A549 treated with GW870086 at 1 μM for 4 hours (cell line): ENCODE data around the gene YY2. TPM values are rescaled to one million over a fixed set of nuclear protein-coding genes. Genes with fewer than 3 reads are reported as not detected.

ENCODE experiments used
- total RNA-seq: library from RNA; stranded (reverse); fragments of 200-300 nt; extraction: Qiagen RNA extraction; gene quantifications from 5 replicates; pipeline ENCODE4 v1.2.3, GENCODE V29; 2022; ENCODE audit warnings: low read depth

Gene YY2
- total RNA-seq = 2.0 to 2.9 TPM (median 2.4 TPM) in 5 replicates

DNA sequence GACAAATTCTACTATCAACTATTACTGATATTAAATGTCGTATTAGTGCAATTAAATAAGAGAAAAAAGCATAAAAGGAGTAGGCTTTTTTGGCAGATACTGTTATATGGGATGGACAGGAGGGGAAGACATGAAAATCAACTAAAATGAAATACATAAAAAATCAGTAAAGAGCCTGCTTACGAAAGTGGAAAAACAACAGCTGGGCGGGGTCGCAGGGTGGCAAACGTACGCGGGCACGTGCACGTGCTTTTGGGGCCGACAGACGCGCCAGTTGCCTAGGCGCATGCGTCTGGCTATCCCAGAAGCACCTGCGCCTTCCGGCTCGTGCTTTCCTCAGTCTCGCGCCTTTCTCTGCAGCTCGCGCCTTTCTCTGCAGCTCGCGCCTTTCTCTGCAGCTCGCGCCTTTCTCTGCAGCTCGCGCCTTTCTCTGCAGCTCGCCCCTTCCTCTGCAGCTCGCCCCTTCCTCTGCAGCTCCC is at the start of gene YY2:
Gene YY2, plus strand, starts transcription at position 51 of the 479 bp plus-strand sequence. CDS start 498 bp downstream, outside the sequence.

DNA sequence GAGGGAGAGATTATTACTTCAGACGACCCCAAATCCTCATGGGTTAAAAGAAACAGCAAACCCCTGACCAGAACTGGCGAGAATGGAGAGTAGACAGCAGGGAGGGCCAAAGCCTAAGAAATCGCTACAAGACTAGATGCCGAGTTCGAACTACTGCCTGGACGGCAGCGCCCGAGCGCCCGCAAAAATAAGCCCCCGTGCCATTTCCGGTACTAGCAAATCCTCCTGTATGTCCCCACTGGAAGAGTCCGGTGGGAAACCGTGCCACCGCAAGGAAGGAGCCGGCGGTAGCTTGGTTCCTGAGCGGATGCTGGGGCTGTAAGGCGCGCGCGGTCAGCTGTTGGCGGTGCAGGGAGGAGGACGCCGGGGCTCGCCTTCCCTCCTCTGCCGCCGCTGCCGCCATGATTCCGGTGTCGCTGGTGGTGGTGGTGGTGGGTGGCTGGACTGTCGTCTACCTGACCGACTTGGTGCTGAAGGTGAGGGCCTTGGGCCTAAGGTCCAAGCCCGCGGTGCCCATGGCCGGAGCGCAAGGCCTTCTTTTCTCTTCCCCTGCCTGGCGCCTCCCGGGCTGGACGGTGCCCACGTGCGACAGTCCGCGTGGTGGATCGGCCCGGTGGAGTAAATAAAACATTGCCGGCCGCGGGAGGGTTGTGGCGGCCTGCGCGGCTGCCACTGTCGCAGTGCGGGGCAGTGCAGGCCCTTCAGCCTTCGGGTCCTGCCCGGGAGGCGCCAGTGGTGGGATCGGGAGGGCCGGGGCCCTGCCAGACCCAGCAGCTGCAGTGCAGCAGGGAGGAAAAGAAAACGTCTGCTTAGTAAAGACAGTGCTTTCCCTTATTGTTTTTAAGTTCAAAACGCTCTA is 16.2 kb upstream of the YY2 start, which contains the start of gene MBTPS2:
Gene MBTPS2, plus strand, starts transcription at position 284 of the 859 bp plus-strand sequence. Its CDS starts 118 bp downstream, at position 402.

Other genes with a start within 250 kb of the YY2 start
- not detected in 5 replicates for gene KLHL34, start 197.7 kb upstream of the YY2 start, total RNA-seq
- 0.15 TPM in 1 of 5 replicates, not detected in the others for gene SMPX, start 97.9 kb upstream of the YY2 start, total RNA-seq
- gene MBTPS2, start 16.4 kb upstream of the YY2 start, total RNA-seq = 17.7 to 26.0 TPM (median 24.7 TPM) in 5 replicates
- gene SMS, start 84.7 kb downstream of the YY2 start, total RNA-seq = 190 to 217 TPM (median 201 TPM) in 5 replicates
- 0.30 to 0.48 TPM (median 0.44 TPM) in 5 replicates for gene PHEX, start 176.3 kb downstream of the YY2 start, total RNA-seq